Vagina (tissue), 2 donors: Measurements from ENCODE around the gene FAIM2. TPM values are rescaled to one million over a fixed set of nuclear protein-coding genes. Genes with fewer than 3 reads are reported as not detected.

Source experiments
- DNase-seq, 2 donors: peaks; one replicate each; pipeline ENCODE4 v3.0.0-alpha.2; 2017; ENCODE audit errors: extremely low spot score in 2 of 2
- H3K27ac ChIP-seq: fragments of 200-600 bp; sonication (generic); one replicate; pipeline ENCODE4 v1.5.1; 2019
- H3K27me3 ChIP-seq: fragments of 200-600 bp; sonication (generic); one replicate; pipeline ENCODE4 v1.5.1; 2019
- H3K36me3 ChIP-seq, 2 donors: fragments of 200-600 bp; sonication (generic); one replicate each; pipeline ENCODE4 v1.5.1; 2017 to 2019
- H3K4me1 ChIP-seq: fragments of 200-600 bp; sonication (generic); one replicate; pipeline ENCODE4 v1.5.1; 2019
- H3K4me3 ChIP-seq, 2 donors: fragments of 200-600 bp; sonication (generic); 1 replicate in 1 of 2; 2 replicates in 1 of 2; pipeline ENCODE4 v1.5.1; 2016 to 2019
- H3K9me3 ChIP-seq: fragments of 200-600 bp; sonication (generic); one replicate; pipeline ENCODE4 v1.5.1; 2019
- CTCF ChIP-seq, 3 experiments: fragments of 450-650 bp in 2 of 3; fragments of 200-600 bp in 1 of 3; sonication (generic) in 1 of 3; IDR thresholded peaks; one replicate each; pipeline ENCODE4 v1.5.1; 2017 to 2019; ENCODE audit warnings: antibody characterized with exemption in 3 of 3, mild to moderate bottlenecking in 2 of 3, moderate library complexity in 2 of 3
- POLR2A ChIP-seq, 2 donors: fragments of 450-650 bp; IDR thresholded peaks; one replicate each; pipeline ENCODE4 v1.6.1; 2017; ENCODE audit warnings: antibody characterized with exemption in 2 of 2, mild to moderate bottlenecking in 2 of 2, moderate library complexity in 2 of 2
- POLR2AphosphoS5 ChIP-seq, 2 donors: sonication (generic); formaldehyde crosslinking; IDR thresholded peaks; one replicate each; pipeline ENCODE4 v1.9.0; 2017; ENCODE audit warnings: antibody characterized with exemption in 2 of 2, mild to moderate bottlenecking in 2 of 2, low read depth in 1 of 2; ENCODE audit not compliant: insufficient read depth in 1 of 2
- intact Hi-C: fragments of 100-400 bp; cut with DNase I; formaldehyde crosslinking; loops from one replicate; pipeline ENCODE4 v1.15.1; 2023
- total RNA-seq: library from RNA; depleted of rRNA; stranded (reverse); fragments of >200 nt; gene quantifications from one replicate; pipeline ENCODE4 v1.2.3, GENCODE V29; 2016

The FAIM2 gene
- total RNA-seq, 1 donor from 2014 or later: 19.4 TPM

- Histone ChIP-seq H3K9me3 (no peaks in the 10 kb centered on the region), H3K27ac (peak overlapping the region; percentile 68)
- intact Hi-C loops: no loop called here
These were observed 375 bp downstream of the FAIM2 start for GRCh38 chr12:49903351-49903699.

GRCh38 chr12:49902399-49903350 is 1.0 kb downstream of the FAIM2 start:
- DNase-seq: no peak
- H3K4me1 ChIP-seq: no peaks in the 10 kb centered on the region
- H3K27ac ChIP-seq: peak overlapping the region; percentile 68
- intact Hi-C loops: no loop called here
- no peaks in the 10 kb centered on the region for H3K27me3 ChIP-seq
- TF ChIP-seq POLR2AphosphoS5 (IDR thresholded peaks at IDR 0.05; ENCODE audit: insufficient read depth in 1 of 2, low read depth in 1 of 2) (no peak), CTCF (IDR thresholded peaks at IDR 0.05) (no peak), POLR2A (IDR thresholded peaks at IDR 0.05) (no peak)
- H3K9me3 ChIP-seq: no peaks in the 10 kb centered on the region
- no peaks in the 10 kb centered on the region for H3K36me3 ChIP-seq
- H3K4me3 ChIP-seq: peak overlapping the region; percentile 31 to 46

More at GRCh38 chr12:49903351-49903699, 375 bp downstream of the FAIM2 start:
- TF ChIP-seq POLR2A (IDR thresholded peaks at IDR 0.05) (no peak), POLR2AphosphoS5 (IDR thresholded peaks at IDR 0.05; ENCODE audit: insufficient read depth in 1 of 2, low read depth in 1 of 2) (no peak), CTCF (IDR thresholded peaks at IDR 0.05) (no peak)
- no peak for DNase-seq
- Histone ChIP-seq H3K27me3 (no peaks in the 10 kb centered on the region), H3K36me3 (no peaks in the 10 kb centered on the region), H3K4me3 (peak overlapping the region; percentile 31 to 46), H3K4me1 (no peaks in the 10 kb centered on the region)

GRCh38 chr12:49901986-49902385 is 1.7 kb downstream of the FAIM2 start:
- intact Hi-C loops: no loop called here
- Histone ChIP-seq H3K27ac (no peak overlapping the region), H3K9me3 (no peaks in the 10 kb centered on the region), H3K27me3 (no peaks in the 10 kb centered on the region), H3K4me1 (no peaks in the 10 kb centered on the region), H3K36me3 (no peaks in the 10 kb centered on the region), H3K4me3 (no peak overlapping the region)
- no peak for TF ChIP-seq CTCF (IDR thresholded peaks at IDR 0.05)
- no peak for TF ChIP-seq POLR2A (IDR thresholded peaks at IDR 0.05)
- TF ChIP-seq POLR2AphosphoS5 (IDR thresholded peaks at IDR 0.05; ENCODE audit: insufficient read depth in 1 of 2, low read depth in 1 of 2): no peak
- no peak for DNase-seq

- intact Hi-C loops: no loop called here
- Histone ChIP-seq H3K4me3 (no peak overlapping the region), H3K27me3 (no peaks in the 10 kb centered on the region), H3K27ac (no peak overlapping the region), H3K9me3 (no peaks in the 10 kb centered on the region), H3K4me1 (no peaks in the 10 kb centered on the region), H3K36me3 (no peaks in the 10 kb centered on the region)
- DNase-seq: no peak
- TF ChIP-seq CTCF (IDR thresholded peaks at IDR 0.05): no peak
- TF ChIP-seq POLR2A (IDR thresholded peaks at IDR 0.05): no peak
- no peak for TF ChIP-seq POLR2AphosphoS5 (IDR thresholded peaks at IDR 0.05; ENCODE audit: insufficient read depth in 1 of 2, low read depth in 1 of 2)
These were observed 2.7 kb downstream of the FAIM2 start for GRCh38 chr12:49901026-49901425.

- TF ChIP-seq POLR2A (IDR thresholded peaks at IDR 0.05) (no peak), CTCF (IDR thresholded peaks at IDR 0.05) (no peak), POLR2AphosphoS5 (IDR thresholded peaks at IDR 0.05; ENCODE audit: insufficient read depth in 1 of 2, low read depth in 1 of 2) (no peak)
- intact Hi-C loops: no loop called here
- H3K27me3 ChIP-seq: no peaks in the 10 kb centered on the region
These were observed 3.3 kb downstream of the FAIM2 start for GRCh38 chr12:49900371-49900770.

More at GRCh38 chr12:49900371-49900770, 3.3 kb downstream of the FAIM2 start:
- no peak overlapping the region for H3K27ac ChIP-seq
- no peak overlapping the region for H3K4me3 ChIP-seq
- H3K9me3 ChIP-seq: no peaks in the 10 kb centered on the region
- no peaks in the 10 kb centered on the region for H3K36me3 ChIP-seq
- DNase-seq: no peak
- H3K4me1 ChIP-seq: peaks cover 1% of the 10 kb centered on the region
